ENCODE measurements around the gene ZBTB39.

ZBTB39 gene

GRCh38 chr12:56999456-56999855 lies 6.9 kb downstream of the ZBTB39 start:
- H3K36me3 ChIP-seq (ENCODE audit: control insufficient read depth, insufficient read depth, low read length), result peaks cover 71% of the 10 kb centered on the region
- H3K9ac ChIP-seq (ENCODE audit: low read length), result no peak overlapping the region
- H3K27me3 ChIP-seq (ENCODE audit: control insufficient read depth, insufficient read depth, low read length), result no peaks in the 10 kb centered on the region
- H3K9me3 ChIP-seq (ENCODE audit: control insufficient read depth, insufficient read depth, low read depth, low read length), result no peaks in the 10 kb centered on the region
- no peak overlapping the region for H3K4me3 ChIP-seq (ENCODE audit: low read depth, low read length)
- no peaks in the 10 kb centered on the region; the same call in 1 of the 2 replicates for H3K4me1 ChIP-seq (ENCODE audit: control insufficient read depth, insufficient read depth, low read length)
- no peak overlapping the region for H3K27ac ChIP-seq (ENCODE audit: low read depth, low read length)

- Histone ChIP-seq H3K9me3 (ENCODE audit: control insufficient read depth, insufficient read depth, low read depth, low read length) (no peaks in the 10 kb centered on the region), H3K9ac (ENCODE audit: low read length) (no peak overlapping the region)
Observed at GRCh38 chr12:56998981-56999380, 7.4 kb downstream of the ZBTB39 start.

GRCh38 chr12:56998316-56998715 lies 8.0 kb downstream of the ZBTB39 start:
- Histone ChIP-seq H3K9me3 (ENCODE audit: control insufficient read depth, insufficient read depth, low read depth, low read length) (no peaks in the 10 kb centered on the region), H3K4me3 (ENCODE audit: low read depth, low read length) (no peak overlapping the region), H3K4me1 (ENCODE audit: control insufficient read depth, insufficient read depth, low read length) (no peaks in the 10 kb centered on the region; the same call in 1 of the 2 replicates), H3K27ac (ENCODE audit: low read depth, low read length) (no peak overlapping the region), H3K9ac (ENCODE audit: low read length) (no peak overlapping the region), H3K36me3 (ENCODE audit: control insufficient read depth, insufficient read depth, low read length) (peaks cover 60% of the 10 kb centered on the region), H3K27me3 (ENCODE audit: control insufficient read depth, insufficient read depth, low read length) (no peaks in the 10 kb centered on the region)

More at GRCh38 chr12:56998981-56999380, 7.4 kb downstream of the ZBTB39 start:
- H3K4me3 ChIP-seq (ENCODE audit: low read depth, low read length), result no peak overlapping the region
- H3K4me1 ChIP-seq (ENCODE audit: control insufficient read depth, insufficient read depth, low read length), result no peaks in the 10 kb centered on the region; the same call in 1 of the 2 replicates
- H3K27ac ChIP-seq (ENCODE audit: low read depth, low read length), result no peak overlapping the region
- H3K27me3 ChIP-seq (ENCODE audit: control insufficient read depth, insufficient read depth, low read length), result no peaks in the 10 kb centered on the region
- H3K36me3 ChIP-seq (ENCODE audit: control insufficient read depth, insufficient read depth, low read length), result peaks cover 67% of the 10 kb centered on the region

- H3K27me3 ChIP-seq (ENCODE audit: control insufficient read depth, insufficient read depth, low read length), result no peaks in the 10 kb centered on the region
- H3K4me1 ChIP-seq (ENCODE audit: control insufficient read depth, insufficient read depth, low read length), result peaks cover under 1% of the 10 kb centered on the region; the same call in 1 of the 2 replicates
- H3K9ac ChIP-seq (ENCODE audit: low read length), result no peak overlapping the region
- no peak overlapping the region for H3K4me3 ChIP-seq (ENCODE audit: low read depth, low read length)
- H3K27ac ChIP-seq (ENCODE audit: low read depth, low read length), result no peak overlapping the region
- H3K9me3 ChIP-seq (ENCODE audit: control insufficient read depth, insufficient read depth, low read depth, low read length), result no peaks in the 10 kb centered on the region
- H3K36me3 ChIP-seq (ENCODE audit: control insufficient read depth, insufficient read depth, low read length), result peaks cover 47% of the 10 kb centered on the region
Observed at GRCh38 chr12:56996793-56997545, 9.4 kb downstream of the ZBTB39 start.

- Histone ChIP-seq H3K9ac (ENCODE audit: low read length) (no peak overlapping the region), H3K36me3 (ENCODE audit: control insufficient read depth, insufficient read depth, low read length) (peaks cover 38% of the 10 kb centered on the region), H3K4me1 (ENCODE audit: control insufficient read depth, insufficient read depth, low read length) (peaks cover 5% of the 10 kb centered on the region; the same call in 1 of the 2 replicates), H3K9me3 (ENCODE audit: control insufficient read depth, insufficient read depth, low read depth, low read length) (no peaks in the 10 kb centered on the region), H3K4me3 (ENCODE audit: low read depth, low read length) (no peak overlapping the region), H3K27me3 (ENCODE audit: control insufficient read depth, insufficient read depth, low read length) (no peaks in the 10 kb centered on the region), H3K27ac (ENCODE audit: low read depth, low read length) (no peak overlapping the region)
Observed at GRCh38 chr12:56995930-56996496, 10.3 kb downstream of the ZBTB39 start.

- Histone ChIP-seq H3K27me3 (ENCODE audit: control insufficient read depth, insufficient read depth, low read length) (no peaks in the 10 kb centered on the region), H3K9ac (ENCODE audit: low read length) (no peak overlapping the region), H3K4me1 (ENCODE audit: control insufficient read depth, insufficient read depth, low read length) (peaks cover 5% of the 10 kb centered on the region; the same call in 1 of the 2 replicates), H3K4me3 (ENCODE audit: low read depth, low read length) (no peak overlapping the region), H3K36me3 (ENCODE audit: control insufficient read depth, insufficient read depth, low read length) (peaks cover 32% of the 10 kb centered on the region), H3K27ac (ENCODE audit: low read depth, low read length) (no peak overlapping the region), H3K9me3 (ENCODE audit: control insufficient read depth, insufficient read depth, low read depth, low read length) (no peaks in the 10 kb centered on the region)
Observed at GRCh38 chr12:56995201-56995929, 11.0 kb downstream of the ZBTB39 start.

GRCh38 chr12:56994231-56994746 lies 12.1 kb downstream of the ZBTB39 start:
- Histone ChIP-seq H3K27me3 (ENCODE audit: control insufficient read depth, insufficient read depth, low read length) (no peaks in the 10 kb centered on the region), H3K4me1 (ENCODE audit: control insufficient read depth, insufficient read depth, low read length) (peaks cover 5% of the 10 kb centered on the region; the same call in 1 of the 2 replicates), H3K36me3 (ENCODE audit: control insufficient read depth, insufficient read depth, low read length) (peaks cover 21% of the 10 kb centered on the region), H3K9ac (ENCODE audit: low read length) (no peak overlapping the region), H3K27ac (ENCODE audit: low read depth, low read length) (no peak overlapping the region), H3K4me3 (ENCODE audit: low read depth, low read length) (no peak overlapping the region), H3K9me3 (ENCODE audit: control insufficient read depth, insufficient read depth, low read depth, low read length) (no peaks in the 10 kb centered on the region)

- no peak overlapping the region for H3K4me3 ChIP-seq (ENCODE audit: low read depth, low read length)
- H3K27ac ChIP-seq (ENCODE audit: low read depth, low read length), result no peak overlapping the region
- peaks cover 12% of the 10 kb centered on the region for H3K4me1 ChIP-seq (ENCODE audit: control insufficient read depth, insufficient read depth, low read length)
- no peaks in the 10 kb centered on the region for H3K27me3 ChIP-seq (ENCODE audit: control insufficient read depth, insufficient read depth, low read length)
- no peak overlapping the region for H3K9ac ChIP-seq (ENCODE audit: low read length)
- H3K36me3 ChIP-seq (ENCODE audit: control insufficient read depth, insufficient read depth, low read length), result peaks cover 16% of the 10 kb centered on the region
- H3K9me3 ChIP-seq (ENCODE audit: control insufficient read depth, insufficient read depth, low read depth, low read length), result no peaks in the 10 kb centered on the region
Observed at GRCh38 chr12:56993346-56993745, 13.0 kb downstream of the ZBTB39 start.

- Histone ChIP-seq H3K27ac (ENCODE audit: low read depth, low read length) (no peak overlapping the region), H3K36me3 (ENCODE audit: control insufficient read depth, insufficient read depth, low read length) (peaks cover 7% of the 10 kb centered on the region; the same call in 1 of the 2 replicates), H3K9me3 (ENCODE audit: control insufficient read depth, insufficient read depth, low read depth, low read length) (no peaks in the 10 kb centered on the region), H3K27me3 (ENCODE audit: control insufficient read depth, insufficient read depth, low read length) (no peaks in the 10 kb centered on the region), H3K4me3 (ENCODE audit: low read depth, low read length) (no peak overlapping the region), H3K9ac (ENCODE audit: low read length) (no peak overlapping the region), H3K4me1 (ENCODE audit: control insufficient read depth, insufficient read depth, low read length) (peaks cover 22% of the 10 kb centered on the region)
Observed at GRCh38 chr12:56991319-56992246, 14.8 kb downstream of the ZBTB39 start.

- Histone ChIP-seq H3K9ac (ENCODE audit: low read length) (no peak overlapping the region), H3K4me3 (ENCODE audit: low read depth, low read length) (no peak overlapping the region), H3K27ac (ENCODE audit: low read depth, low read length) (no peak overlapping the region), H3K9me3 (ENCODE audit: control insufficient read depth, insufficient read depth, low read depth, low read length) (no peaks in the 10 kb centered on the region), H3K4me1 (ENCODE audit: control insufficient read depth, insufficient read depth, low read length) (peaks cover 26% of the 10 kb centered on the region), H3K36me3 (ENCODE audit: control insufficient read depth, insufficient read depth, low read length) (peaks cover 7% of the 10 kb centered on the region; the same call in 1 of the 2 replicates), H3K27me3 (ENCODE audit: control insufficient read depth, insufficient read depth, low read length) (no peaks in the 10 kb centered on the region)
Observed at GRCh38 chr12:56990648-56991318, 15.6 kb downstream of the ZBTB39 start.
